ENCODE measurements around the gene COL27A1. TPM values are rescaled to one million over a fixed set of nuclear protein-coding genes. Genes with fewer than 3 reads are reported as not detected.

COL27A1 gene
- total RNA-seq, 2 experiments from 2014 or later: not detected

DNA sequence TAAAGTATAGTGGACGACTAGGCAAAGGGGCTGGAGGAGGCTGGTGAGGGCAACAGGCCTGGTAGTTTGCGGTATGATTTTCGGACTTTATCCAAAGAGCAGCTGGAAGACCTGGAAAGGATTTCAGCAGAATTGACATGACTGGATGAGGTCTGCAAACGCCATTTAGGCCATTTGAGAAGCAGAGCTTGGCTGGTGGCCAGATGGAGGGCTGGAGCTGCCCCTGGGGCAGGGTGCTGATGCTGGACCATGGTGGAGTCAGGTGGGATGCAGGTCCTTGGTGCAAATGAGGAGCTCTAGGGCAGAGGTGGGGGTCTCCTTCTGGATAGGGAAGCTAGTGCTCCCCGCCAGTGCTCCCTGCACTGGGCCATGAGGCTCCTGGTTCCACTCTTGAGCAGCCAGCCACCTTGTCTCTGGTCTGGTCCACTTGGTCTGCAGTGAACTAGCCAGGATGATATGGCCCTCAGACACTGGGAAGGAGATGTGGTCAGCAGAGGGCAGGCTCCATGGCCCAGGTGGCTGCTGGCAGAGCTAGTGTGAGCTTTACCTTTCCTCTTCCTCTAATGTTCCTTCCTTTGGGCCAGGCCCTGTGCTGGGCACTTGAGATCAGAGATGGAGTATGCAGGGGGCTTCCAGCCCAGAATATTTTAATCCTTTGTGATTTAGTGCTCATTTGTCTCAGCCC lies 31.4 kb downstream of the COL27A1 start:
- Histone ChIP-seq H3K27ac (ENCODE audit: low read depth, low read length, poor library complexity, severe bottlenecking) (no peak overlapping the region), H3K9me3 (ENCODE audit: low read length) (no peaks in the 10 kb centered on the region), H3K9me2 (ENCODE audit: insufficient read depth, low read length) (no peaks in the 10 kb centered on the region), H3K4me1 (ENCODE audit: insufficient read depth, low read length, poor library complexity, severe bottlenecking) (no peaks in the 10 kb centered on the region), H4K20me1 (ENCODE audit: insufficient read depth, low read length) (no peaks in the 10 kb centered on the region), H3K79me2 (ENCODE audit: insufficient read depth, low read depth, low read length) (no peaks in the 10 kb centered on the region), H3K4me3 (ENCODE audit: low read depth, low read length, poor library complexity, severe bottlenecking) (no peak overlapping the region), H2AFZ (ENCODE audit: low read length) (no peak overlapping the region), H3K4me2 (ENCODE audit: low read length) (no peak overlapping the region), H3K36me3 (ENCODE audit: insufficient read depth, low read length) (no peaks in the 10 kb centered on the region)
- intact Hi-C loops (cut with micrococcal nuclease; ENCODE audit: unreplicated experiment): no loop called here
- ChIA-PET POLR2A (no interaction called here), CTCF (ENCODE audit: unreplicated experiment) (interaction anchor here (0.5 to 1.0 kb wide), 2 partner anchors 12 to 104 kb away, joined by 3 to 4 read pairs; no protein-coding TSS in a partner anchor)
- BruUV-seq (replicated peaks): no TSS peak
- TF ChIP-seq EZH2phosphoT487 (IDR thresholded peaks at IDR 0.05; ENCODE audit: borderline replicate concordance, low read depth, low read length): no peak
- TF ChIP-seq, protein P1, sequence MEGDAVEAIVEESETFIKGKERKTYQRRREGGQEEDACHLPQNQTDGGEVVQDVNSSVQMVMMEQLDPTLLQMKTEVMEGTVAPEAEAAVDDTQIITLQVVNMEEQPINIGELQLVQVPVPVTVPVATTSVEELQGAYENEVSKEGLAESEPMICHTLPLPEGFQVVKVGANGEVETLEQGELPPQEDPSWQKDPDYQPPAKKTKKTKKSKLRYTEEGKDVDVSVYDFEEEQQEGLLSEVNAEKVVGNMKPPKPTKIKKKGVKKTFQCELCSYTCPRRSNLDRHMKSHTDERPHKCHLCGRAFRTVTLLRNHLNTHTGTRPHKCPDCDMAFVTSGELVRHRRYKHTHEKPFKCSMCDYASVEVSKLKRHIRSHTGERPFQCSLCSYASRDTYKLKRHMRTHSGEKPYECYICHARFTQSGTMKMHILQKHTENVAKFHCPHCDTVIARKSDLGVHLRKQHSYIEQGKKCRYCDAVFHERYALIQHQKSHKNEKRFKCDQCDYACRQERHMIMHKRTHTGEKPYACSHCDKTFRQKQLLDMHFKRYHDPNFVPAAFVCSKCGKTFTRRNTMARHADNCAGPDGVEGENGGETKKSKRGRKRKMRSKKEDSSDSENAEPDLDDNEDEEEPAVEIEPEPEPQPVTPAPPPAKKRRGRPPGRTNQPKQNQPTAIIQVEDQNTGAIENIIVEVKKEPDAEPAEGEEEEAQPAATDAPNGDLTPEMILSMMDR (conservative IDR thresholded peaks at IDR 0.05; ENCODE audit: low read length): no peak
- DNase-seq (ENCODE audit: low spot score): no peak

DNA sequence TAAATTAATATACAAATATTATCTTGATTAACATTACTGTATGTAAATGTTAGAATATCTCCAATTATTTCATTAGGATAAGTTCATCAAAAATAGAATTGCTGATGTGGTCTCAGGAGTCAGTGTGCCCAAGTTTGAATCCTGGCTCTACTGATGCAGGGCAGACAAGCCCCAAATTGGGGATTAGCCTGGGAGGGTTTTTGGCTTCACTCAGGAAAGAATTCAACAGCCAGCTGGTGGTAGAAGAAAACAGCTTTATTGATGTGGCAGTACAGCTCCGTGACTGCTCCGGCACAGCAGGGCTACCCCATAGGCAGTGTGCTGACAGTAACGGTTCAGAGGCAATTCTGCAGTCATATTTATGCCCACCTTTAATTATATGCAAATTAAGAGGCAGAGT lies 32.5 kb downstream of the COL27A1 start:
- TF ChIP-seq, protein P1 (conservative IDR thresholded peaks at IDR 0.05; ENCODE audit: low read length): no peak
- no peak for TF ChIP-seq EZH2phosphoT487 (IDR thresholded peaks at IDR 0.05; ENCODE audit: borderline replicate concordance, low read depth, low read length)
- BruUV-seq (replicated peaks): no TSS peak
- no peak overlapping the region for H3K4me2 ChIP-seq (ENCODE audit: low read length)
- no peaks in the 10 kb centered on the region for H3K9me2 ChIP-seq (ENCODE audit: insufficient read depth, low read length)
- intact Hi-C loops (cut with micrococcal nuclease; ENCODE audit: unreplicated experiment): no loop called here
- no peaks in the 10 kb centered on the region for H4K20me1 ChIP-seq (ENCODE audit: insufficient read depth, low read length)
- no peaks in the 10 kb centered on the region for H3K36me3 ChIP-seq (ENCODE audit: insufficient read depth, low read length)
- no peak overlapping the region for H3K4me3 ChIP-seq (ENCODE audit: low read depth, low read length, poor library complexity, severe bottlenecking)
- no peaks in the 10 kb centered on the region for H3K9me3 ChIP-seq (ENCODE audit: low read length)
- H3K4me1 ChIP-seq (ENCODE audit: insufficient read depth, low read length, poor library complexity, severe bottlenecking): no peaks in the 10 kb centered on the region
- POLR2A ChIA-PET: no interaction called here
- DNase-seq (ENCODE audit: low spot score): no peak
- H3K79me2 ChIP-seq (ENCODE audit: insufficient read depth, low read depth, low read length): no peaks in the 10 kb centered on the region
- no peak overlapping the region for H2AFZ ChIP-seq (ENCODE audit: low read length)
- H3K27ac ChIP-seq (ENCODE audit: low read depth, low read length, poor library complexity, severe bottlenecking): no peak overlapping the region
- CTCF ChIA-PET (ENCODE audit: unreplicated experiment): no interaction called here

DNA sequence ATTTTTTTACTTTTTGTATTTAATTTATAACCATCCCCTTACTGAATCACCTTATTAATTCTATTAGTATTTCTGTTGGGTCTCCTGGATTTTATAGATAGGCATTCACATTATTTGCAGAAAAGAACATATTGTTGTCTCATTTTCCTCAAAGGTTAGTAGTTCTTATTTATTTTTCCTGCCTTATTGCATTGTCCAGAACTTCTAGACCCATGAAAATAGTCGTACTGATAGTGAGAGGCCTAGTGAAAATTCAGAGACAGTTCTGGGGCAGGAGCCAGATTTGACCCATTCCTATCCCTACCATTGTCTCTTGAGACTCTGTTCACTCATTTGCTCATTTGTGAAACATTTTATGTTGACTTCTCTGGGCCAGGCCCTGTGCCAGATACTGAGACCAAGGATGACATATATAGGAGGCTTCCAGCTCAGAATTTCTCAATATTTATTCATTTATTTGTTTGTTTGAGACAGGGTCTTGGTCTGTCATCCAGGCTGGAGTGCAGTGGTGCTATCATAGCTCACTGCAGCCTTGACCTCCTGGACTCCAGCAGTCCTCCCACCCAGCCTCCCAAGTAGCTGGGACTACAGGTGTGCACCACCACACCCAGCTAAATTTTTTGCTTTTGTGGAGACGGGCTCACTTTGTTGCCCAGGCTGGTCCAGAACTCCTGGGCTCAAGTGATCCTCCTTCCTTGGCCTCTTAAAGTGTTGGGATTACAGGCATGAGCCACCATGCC lies 34.7 kb downstream of the COL27A1 start:
- CTCF ChIA-PET (ENCODE audit: unreplicated experiment): no interaction called here
- no TSS peak for BruUV-seq (replicated peaks)
- no peaks in the 10 kb centered on the region for H3K9me3 ChIP-seq (ENCODE audit: low read length)
- no peak for DNase-seq (ENCODE audit: low spot score)
- TF ChIP-seq, protein P1 (conservative IDR thresholded peaks at IDR 0.05; ENCODE audit: low read length): no peak
- no peak for TF ChIP-seq EZH2phosphoT487 (IDR thresholded peaks at IDR 0.05; ENCODE audit: borderline replicate concordance, low read depth, low read length)
- no peak overlapping the region for H3K4me3 ChIP-seq (ENCODE audit: low read depth, low read length, poor library complexity, severe bottlenecking)
- no peak overlapping the region for H2AFZ ChIP-seq (ENCODE audit: low read length)
- no peaks in the 10 kb centered on the region for H3K79me2 ChIP-seq (ENCODE audit: insufficient read depth, low read depth, low read length)
- intact Hi-C loops (cut with micrococcal nuclease; ENCODE audit: unreplicated experiment): no loop called here
- no peak overlapping the region for H3K27ac ChIP-seq (ENCODE audit: low read depth, low read length, poor library complexity, severe bottlenecking)
- H3K4me1 ChIP-seq (ENCODE audit: insufficient read depth, low read length, poor library complexity, severe bottlenecking): no peaks in the 10 kb centered on the region
- POLR2A ChIA-PET: no interaction called here
- no peak overlapping the region for H3K4me2 ChIP-seq (ENCODE audit: low read length)
- no peaks in the 10 kb centered on the region for H3K9me2 ChIP-seq (ENCODE audit: insufficient read depth, low read length)
- H4K20me1 ChIP-seq (ENCODE audit: insufficient read depth, low read length): no peaks in the 10 kb centered on the region
- no peaks in the 10 kb centered on the region for H3K36me3 ChIP-seq (ENCODE audit: insufficient read depth, low read length)
